Measurements from ENCODE around the gene ATP2B1.

- TF ChIP-seq, protein P1, sequence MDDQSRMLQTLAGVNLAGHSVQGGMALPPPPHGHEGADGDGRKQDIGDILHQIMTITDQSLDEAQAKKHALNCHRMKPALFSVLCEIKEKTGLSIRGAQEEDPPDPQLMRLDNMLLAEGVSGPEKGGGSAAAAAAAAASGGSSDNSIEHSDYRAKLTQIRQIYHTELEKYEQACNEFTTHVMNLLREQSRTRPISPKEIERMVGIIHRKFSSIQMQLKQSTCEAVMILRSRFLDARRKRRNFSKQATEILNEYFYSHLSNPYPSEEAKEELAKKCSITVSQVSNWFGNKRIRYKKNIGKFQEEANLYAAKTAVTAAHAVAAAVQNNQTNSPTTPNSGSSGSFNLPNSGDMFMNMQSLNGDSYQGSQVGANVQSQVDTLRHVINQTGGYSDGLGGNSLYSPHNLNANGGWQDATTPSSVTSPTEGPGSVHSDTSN (CRISPR knock-in tag; IDR thresholded peaks at IDR 0.05), result no peak
- no peak for TF ChIP-seq ZNF548 (tag by site-specific recombination; IDR thresholded peaks at IDR 0.05)
- no peak for TF ChIP-seq CTCF (tag by site-specific recombination; IDR thresholded peaks at IDR 0.05)
Measured at GRCh38 chr12:89674326-89674942, 34.2 kb downstream of the ATP2B1 start.

Measured in HEK293 (cell line).